Activated CD4-positive, alpha-beta T cell treated with anti-CD3 and anti-CD28 coated beads, Interleukin-2, amount 50 U/mL, for 4 hours (primary cell): ENCODE results near the gene BAG1.

Experiments used
- DNase-seq, 2 experiments: peaks; one replicate each; pipeline ENCODE4 v3.0.0-alpha.2; 2020

Gene BAG1

GRCh38 chr9:33209394-33209793, 55.1 kb downstream of the BAG1 start:
- DNase-seq, result no peak

- no peak for DNase-seq
These were observed 61.8 kb downstream of the BAG1 start for GRCh38 chr9:33202552-33203201.
